IMR-90 (cell line): ENCODE results near the gene RFPL1. TPM values are rescaled to one million over a fixed set of nuclear protein-coding genes. Genes with fewer than 3 reads are reported as not detected.

Source experiments
- ATAC-seq: fragments of 200-7000 bp; cut with Tn5 transposase; 2 replicates; pipeline ENCODE4 v1.9.1; 2020; ENCODE audit warnings: low read depth, mild to moderate bottlenecking, moderate library complexity
- BruUV-seq: library from RNA; stranded (reverse); fragments of 400-500 nt; replicated peaks from 2 replicates; lab custom pipeline; 2021; lab: Mats Ljungman, UMichigan
- CTCF ChIA-PET: fragments of 300-600 bp; formaldehyde crosslinking; extraction: SDS; loops from one replicate; lab custom pipeline; 2021; ENCODE audit warnings: antibody characterized with exemption; lab: Yijun Ruan, JAX
- POLR2A ChIA-PET: fragments of 300-600 bp; sonication (Branson Sonifier 250); formaldehyde crosslinking; loops from one replicate; lab custom pipeline; 2022; ENCODE audit warnings: antibody characterized with exemption; ENCODE audit not compliant: unreplicated experiment; lab: Charles Lee
- DNase-seq: peaks from one replicate; pipeline ENCODE4 v3.0.0; 2013
- H2AFZ ChIP-seq: replicated peaks from 2 replicates; pipeline ENCODE3; 2013; ENCODE audit warnings: low read length, mild to moderate bottlenecking; ENCODE audit not compliant: poor library complexity
- H2AK5ac ChIP-seq: 2 replicates; pipeline ENCODE4 v1.6.1; 2013; ENCODE audit warnings: low read depth, low read length, inconsistent platforms
- H2AK9ac ChIP-seq: replicated peaks from 2 replicates; pipeline ENCODE3; 2013; ENCODE audit warnings: mild to moderate bottlenecking, low read depth, low read length, moderate library complexity; ENCODE audit not compliant: poor library complexity
- H2BK120ac ChIP-seq: 2 replicates; pipeline ENCODE4 v1.6.1; 2013; ENCODE audit warnings: low read depth, low read length, inconsistent platforms
- H2BK15ac ChIP-seq: 3 replicates; pipeline ENCODE4 v1.6.1; 2013; ENCODE audit warnings: low read depth, low read length, inconsistent platforms
- H2BK20ac ChIP-seq: 2 replicates; pipeline ENCODE4 v1.6.1; 2013; ENCODE audit warnings: low read depth, mild to moderate bottlenecking, inconsistent platforms, low read length, moderate library complexity
- H2BK5ac ChIP-seq: 2 replicates; pipeline ENCODE4 v1.6.1; 2013; ENCODE audit warnings: mild to moderate bottlenecking, low read depth, low read length, inconsistent platforms; ENCODE audit not compliant: poor library complexity, severe bottlenecking
- H3K14ac ChIP-seq: replicated peaks from 2 replicates; pipeline ENCODE4 v1.6.1; 2013; ENCODE audit warnings: low read depth, low read length, inconsistent platforms
- H3K18ac ChIP-seq: 2 replicates; pipeline ENCODE4 v1.6.1; 2013; ENCODE audit warnings: low read depth, low read length, control low read depth
- H3K23ac ChIP-seq: 2 replicates; pipeline ENCODE4 v1.6.1; 2013; ENCODE audit warnings: low read depth, low read length, inconsistent platforms
- H3K27ac ChIP-seq: 2 replicates; pipeline ENCODE4 v1.5.1; 2013; ENCODE audit warnings: mild to moderate bottlenecking, control low read depth, low read length; ENCODE audit not compliant: insufficient read depth
- H3K27me3 ChIP-seq: 2 replicates; pipeline ENCODE4 v1.6.1; 2013; ENCODE audit warnings: low read length; ENCODE audit not compliant: control insufficient read depth, insufficient read depth
- H3K36me3 ChIP-seq: 2 replicates; pipeline ENCODE4 v1.6.1; 2013; ENCODE audit warnings: low read length, mixed read lengths; ENCODE audit not compliant: control insufficient read depth, insufficient read depth
- H3K4ac ChIP-seq: 2 replicates; pipeline ENCODE4 v1.6.1; 2013; ENCODE audit warnings: low read depth, low read length, inconsistent platforms
- H3K4me1 ChIP-seq: 2 replicates; pipeline ENCODE4 v1.6.1; 2013; ENCODE audit warnings: low read length, mixed read lengths; ENCODE audit not compliant: control insufficient read depth, insufficient read depth
- H3K4me2 ChIP-seq: 2 replicates; pipeline ENCODE4 v1.6.1; 2013; ENCODE audit warnings: low read depth, mild to moderate bottlenecking, control low read depth, low read length, moderate library complexity
- H3K4me3 ChIP-seq: 2 replicates; pipeline ENCODE4 v1.5.1; 2013; ENCODE audit warnings: low read depth, mild to moderate bottlenecking, control low read depth, low read length, moderate library complexity; ENCODE audit not compliant: insufficient read depth
- H3K56ac ChIP-seq: 2 replicates; pipeline ENCODE4 v1.6.1; 2013; ENCODE audit warnings: low read length, inconsistent platforms; ENCODE audit not compliant: insufficient read depth; ENCODE audit errors: extremely low read depth
- H3K79me1 ChIP-seq, 2 experiments: 2 replicates each; pipeline ENCODE4 v1.6.1; 2013; ENCODE audit warnings: low read length in 2 of 2, inconsistent platforms in 1 of 2, low read depth in 1 of 2
- H3K9ac ChIP-seq: 2 replicates; pipeline ENCODE4 v1.6.1; 2013; ENCODE audit warnings: low read depth, low read length, control low read depth
- H3K9me1 ChIP-seq: 2 replicates; pipeline ENCODE4 v1.6.1; 2013; ENCODE audit warnings: low read length, inconsistent platforms; ENCODE audit not compliant: insufficient read depth
- H3K9me3 ChIP-seq: 2 replicates; pipeline ENCODE4 v1.6.1; 2013; ENCODE audit warnings: low read length; ENCODE audit not compliant: control insufficient read depth, insufficient read depth
- H4K20me1 ChIP-seq: 2 replicates; pipeline ENCODE4 v1.6.1; 2013; ENCODE audit warnings: low read length, inconsistent platforms; ENCODE audit not compliant: insufficient read depth
- H4K5ac ChIP-seq: 2 replicates; pipeline ENCODE4 v1.6.1; 2013; ENCODE audit warnings: mild to moderate bottlenecking, low read depth, low read length, control low read depth
- H4K8ac ChIP-seq, 2 experiments: 2 replicates each; pipeline ENCODE4 v1.6.1; 2013; ENCODE audit warnings: low read depth in 2 of 2, low read length in 2 of 2, control low read depth in 1 of 2, inconsistent platforms in 1 of 2
- H4K91ac ChIP-seq: 2 replicates; pipeline ENCODE4 v1.6.1; 2013; ENCODE audit warnings: low read depth, low read length, inconsistent platforms; ENCODE audit not compliant: insufficient read depth
- BHLHE40 ChIP-seq: fragments of 150-350 bp; IDR thresholded peaks from 2 replicates; pipeline ENCODE4 v1.6.1; 2016; ENCODE audit warnings: mild to moderate bottlenecking, low read depth, low read length
- CEBPB ChIP-seq: IDR thresholded peaks from 2 replicates; pipeline ENCODE4 v1.6.1; 2012; ENCODE audit warnings: low read depth, low read length, improper control_type of control experiment
- CHD1 ChIP-seq: IDR thresholded peaks from 2 replicates; pipeline ENCODE4 v1.6.1; 2012; ENCODE audit warnings: low read depth, low read length, improper control_type of control experiment
- FOS ChIP-seq: fragments of 150-350 bp; IDR thresholded peaks from 2 replicates; pipeline ENCODE4 v1.6.1; 2016; ENCODE audit warnings: low read depth, low read length
- MAFK ChIP-seq: IDR thresholded peaks from 2 replicates; pipeline ENCODE4 v1.6.1; 2012; ENCODE audit warnings: low read depth, low read length, improper control_type of control experiment
- MAZ ChIP-seq: IDR thresholded peaks from 2 replicates; pipeline ENCODE4 v1.6.1; 2012; ENCODE audit warnings: low read depth, mild to moderate bottlenecking, low read length, improper control_type of control experiment, moderate library complexity, borderline replicate concordance
- MXI1 ChIP-seq: IDR thresholded peaks from 2 replicates; pipeline ENCODE4 v1.6.1; 2012; ENCODE audit warnings: low read depth, mild to moderate bottlenecking, low read length, moderate library complexity, borderline replicate concordance
- NFE2L2 ChIP-seq: fragments of 150-350 bp; IDR thresholded peaks from 2 replicates; pipeline ENCODE4 v1.6.1; 2016; ENCODE audit warnings: low read depth, mild to moderate bottlenecking, low read length
- POLR2A ChIP-seq: IDR thresholded peaks from 2 replicates; pipeline ENCODE4 v1.6.1; 2012; ENCODE audit warnings: mild to moderate bottlenecking, low read depth, low read length
- RAD21 ChIP-seq: IDR thresholded peaks from 2 replicates; pipeline ENCODE4 v1.6.1; 2012; ENCODE audit warnings: low read length, improper control_type of control experiment
- RCOR1 ChIP-seq: IDR thresholded peaks from 2 replicates; pipeline ENCODE4 v1.6.1; 2012; ENCODE audit warnings: mild to moderate bottlenecking, low read length, improper control_type of control experiment; ENCODE audit not compliant: insufficient replicate concordance
- RFX5 ChIP-seq: IDR thresholded peaks from 2 replicates; pipeline ENCODE4 v1.8.0; 2012; ENCODE audit warnings: low read depth, mild to moderate bottlenecking, low read length, moderate library complexity
- USF2 ChIP-seq: fragments of 150-350 bp; IDR thresholded peaks from 2 replicates; pipeline ENCODE4 v1.6.1; 2017; ENCODE audit warnings: mild to moderate bottlenecking, antibody characterized with exemption, low read length, low read depth
- WGBS, 2 experiments: methylation state at CpG; one replicate each; pipeline versions ENCODE4 v1.1.5 to v1.1.7; 2013; ENCODE audit warnings: missing lambda C conversion rate in 2 of 2; ENCODE audit not compliant: insufficient read length in 1 of 2; ENCODE audit errors: extremely low coverage in 2 of 2; 5-methylcytosine and 5-hydroxymethylcytosine counted together
- dilution Hi-C: fragments of 300-500 bp; cut with HindIII; formaldehyde crosslinking; loops from one replicate; pipeline ENCODE4 v1.14.3; 2018; ENCODE audit warnings: low sequenced_read_pairs; ENCODE audit not compliant: unreplicated experiment
- in situ Hi-C: fragments of 300-500 bp; cut with MboI; formaldehyde crosslinking; loops from 3 replicates; pipeline ENCODE4 v1.14.3; 2019; ENCODE audit warnings: low sequenced_read_pairs, inconsistent platforms, mixed read lengths
- intact Hi-C: fragments of 100-400 bp; cut with micrococcal nuclease; formaldehyde crosslinking; loops from 2 replicates; pipeline ENCODE4 v1.10.0; 2022
- polyA plus RNA-seq, 3 experiments: library from polyadenylated mRNA; depleted of rRNA; stranded (reverse); fragments of >200 nt; gene quantifications; 2 replicates each; pipeline ENCODE4 v1.2.3, GENCODE V29; 2012; ENCODE audit warnings: low replicate concordance in 1 of 3
- total RNA-seq: library from RNA; depleted of rRNA; stranded (reverse); fragments of >200 nt; gene quantifications from 2 replicates; pipeline ENCODE4 v1.2.3, GENCODE V29; 2012
- TF ChIP-seq, protein P1 (sequence below): conservative IDR thresholded peaks from 2 replicates; pipeline ENCODE4 v1.5.1; 2012; ENCODE audit warnings: mild to moderate bottlenecking, low read depth, low read length, improper control_type of control experiment
- TF ChIP-seq, protein P2 (sequence below): fragments of 150-350 bp; IDR thresholded peaks from 2 replicates; pipeline ENCODE4 v1.6.1; 2016; ENCODE audit warnings: low read depth, mild to moderate bottlenecking, low read length, moderate library complexity, borderline replicate concordance

RFPL1 gene
- total and polyA plus RNA-seq, 2 of the 4 experiments (the other 2 are of a cell fraction), result not detected

DNA sequence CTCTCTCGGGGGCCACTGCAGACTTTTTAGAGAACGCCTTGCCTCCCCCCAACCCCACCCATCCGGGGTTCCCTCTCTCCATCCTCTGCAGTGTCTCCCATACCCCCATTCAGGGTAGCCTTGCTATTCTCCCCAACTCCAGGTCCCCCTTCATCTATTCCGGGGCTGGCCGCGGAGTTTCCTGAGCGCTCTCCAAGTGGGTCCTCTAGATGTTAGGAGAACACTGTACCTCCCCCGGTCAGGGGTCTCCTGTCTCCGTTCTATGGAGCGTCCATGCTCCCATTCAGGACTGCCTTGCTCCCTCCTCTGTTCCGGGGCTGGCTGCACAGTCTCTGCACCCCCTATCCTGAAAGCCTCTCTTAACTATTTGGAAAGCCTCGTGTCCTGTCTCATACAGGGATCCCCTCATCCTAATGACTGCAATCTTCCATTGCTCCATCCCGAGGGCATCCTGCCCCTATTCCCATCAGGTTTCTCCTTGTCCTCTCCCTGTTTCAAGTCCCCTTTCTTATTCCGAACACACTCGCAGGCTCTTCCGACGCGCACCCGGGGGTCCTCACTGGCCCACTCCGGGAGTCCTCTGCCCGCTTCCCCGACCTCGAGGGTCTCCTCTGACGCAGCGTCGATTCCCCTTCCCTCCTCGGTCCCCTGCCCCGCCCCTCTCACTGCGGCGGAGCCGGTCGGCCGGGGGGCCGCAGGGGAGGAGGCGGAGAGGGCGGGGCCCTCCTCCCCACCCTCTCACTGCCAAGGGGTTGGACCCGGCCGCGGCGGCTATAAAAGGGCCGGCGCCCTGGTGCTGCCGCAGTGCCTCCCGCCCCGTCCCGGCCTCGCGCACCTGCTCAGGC is 41.3 kb downstream of the RFPL1 start, which contains the start of gene NEFH:
Gene NEFH (plus strand): TSS at position 802 of the 845 bp plus-strand sequence. CDS start 45 bp downstream, outside the sequence.
- no peak within 1 kb of the TSS for H2AK5ac ChIP-seq
- H3K36me3 ChIP-seq, result no peaks in the 10 kb centered on the region
- ChIA-PET CTCF (no interaction called here), POLR2A (no interaction called here)
- H2AFZ ChIP-seq, result peak within 1 kb of the TSS; percentile 77
- no peak within 1 kb of the TSS for H3K9ac ChIP-seq
- no peaks in the 10 kb centered on the region for H3K9me1 ChIP-seq
- H3K27me3 ChIP-seq, result peaks cover 66% of the 10 kb centered on the region
- no peaks in the 10 kb centered on the region for H3K9me3 ChIP-seq
- H2BK15ac ChIP-seq, result no peak within 1 kb of the TSS
- H4K91ac ChIP-seq, result no peak within 1 kb of the TSS
- WGBS, 2 experiments, result 6% methylated on average over 34 of the region's 48 CpGs; no CpG with 5 or more reads in 1 of the 2 experiments
- no peak within 1 kb of the TSS for H4K8ac ChIP-seq
- no peaks in the 10 kb centered on the region for H3K79me1 ChIP-seq
- H4K5ac ChIP-seq, result no peak within 1 kb of the TSS
- H2BK120ac ChIP-seq, result no peak within 1 kb of the TSS
- H2AK9ac ChIP-seq, result no peak within 1 kb of the TSS
- in situ Hi-C loops, result no loop called here
- H3K18ac ChIP-seq, result no peak within 1 kb of the TSS
- H3K23ac ChIP-seq, result no peak within 1 kb of the TSS
- no peak within 1 kb of the TSS for H2BK20ac ChIP-seq
- peak within 1 kb of the TSS; percentile 31 for H3K4me3 ChIP-seq
- H3K27ac ChIP-seq, result no peak within 1 kb of the TSS
- no peak for ATAC-seq
- BruUV-seq, result no TSS peak
- peaks cover 13% of the 10 kb centered on the region; the same call in 1 of the 2 replicates for H4K20me1 ChIP-seq
- H3K4me1 ChIP-seq, result no peaks in the 10 kb centered on the region
- no peak for DNase-seq
- H3K56ac ChIP-seq, result no peak within 1 kb of the TSS
- no peak within 1 kb of the TSS for H2BK5ac ChIP-seq
- intact Hi-C loops, result no loop called here
- no peak within 1 kb of the TSS for H3K4ac ChIP-seq
- dilution Hi-C loops, result no loop called here
- H3K14ac ChIP-seq, result no peak within 1 kb of the TSS
- no peak within 1 kb of the TSS; the same call in 1 of the 2 replicates for H3K4me2 ChIP-seq
- TF ChIP-seq, protein P1, sequence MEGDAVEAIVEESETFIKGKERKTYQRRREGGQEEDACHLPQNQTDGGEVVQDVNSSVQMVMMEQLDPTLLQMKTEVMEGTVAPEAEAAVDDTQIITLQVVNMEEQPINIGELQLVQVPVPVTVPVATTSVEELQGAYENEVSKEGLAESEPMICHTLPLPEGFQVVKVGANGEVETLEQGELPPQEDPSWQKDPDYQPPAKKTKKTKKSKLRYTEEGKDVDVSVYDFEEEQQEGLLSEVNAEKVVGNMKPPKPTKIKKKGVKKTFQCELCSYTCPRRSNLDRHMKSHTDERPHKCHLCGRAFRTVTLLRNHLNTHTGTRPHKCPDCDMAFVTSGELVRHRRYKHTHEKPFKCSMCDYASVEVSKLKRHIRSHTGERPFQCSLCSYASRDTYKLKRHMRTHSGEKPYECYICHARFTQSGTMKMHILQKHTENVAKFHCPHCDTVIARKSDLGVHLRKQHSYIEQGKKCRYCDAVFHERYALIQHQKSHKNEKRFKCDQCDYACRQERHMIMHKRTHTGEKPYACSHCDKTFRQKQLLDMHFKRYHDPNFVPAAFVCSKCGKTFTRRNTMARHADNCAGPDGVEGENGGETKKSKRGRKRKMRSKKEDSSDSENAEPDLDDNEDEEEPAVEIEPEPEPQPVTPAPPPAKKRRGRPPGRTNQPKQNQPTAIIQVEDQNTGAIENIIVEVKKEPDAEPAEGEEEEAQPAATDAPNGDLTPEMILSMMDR, result no peak
- TF ChIP-seq RCOR1, result no peak
- TF ChIP-seq RAD21, result no peak
- TF ChIP-seq CHD1, result no peak
- TF ChIP-seq POLR2A, result no peak
- TF ChIP-seq, protein P2, sequence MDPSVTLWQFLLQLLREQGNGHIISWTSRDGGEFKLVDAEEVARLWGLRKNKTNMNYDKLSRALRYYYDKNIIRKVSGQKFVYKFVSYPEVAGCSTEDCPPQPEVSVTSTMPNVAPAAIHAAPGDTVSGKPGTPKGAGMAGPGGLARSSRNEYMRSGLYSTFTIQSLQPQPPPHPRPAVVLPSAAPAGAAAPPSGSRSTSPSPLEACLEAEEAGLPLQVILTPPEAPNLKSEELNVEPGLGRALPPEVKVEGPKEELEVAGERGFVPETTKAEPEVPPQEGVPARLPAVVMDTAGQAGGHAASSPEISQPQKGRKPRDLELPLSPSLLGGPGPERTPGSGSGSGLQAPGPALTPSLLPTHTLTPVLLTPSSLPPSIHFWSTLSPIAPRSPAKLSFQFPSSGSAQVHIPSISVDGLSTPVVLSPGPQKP, result no peak
- TF ChIP-seq BHLHE40, result no peak
- no peak for TF ChIP-seq CEBPB
- TF ChIP-seq USF2, result no peak
- no peak for TF ChIP-seq RFX5
- TF ChIP-seq MAFK, result no peak
- no peak for TF ChIP-seq MXI1
- no peak for TF ChIP-seq FOS
- TF ChIP-seq NFE2L2, result no peak
- TF ChIP-seq MAZ, result no peak
